ENCODE measurements around the gene TTLL11.

Gene TTLL11

GRCh38 chr9:121962421-121962820 is 130.7 kb downstream of the TTLL11 start:
- no peak for DNase-seq

GRCh38 chr9:121960665-121961064 is 132.4 kb downstream of the TTLL11 start:
- DNase-seq = no peak

GRCh38 chr9:121958530-121958929 is 134.6 kb downstream of the TTLL11 start:
- no peak for DNase-seq

GRCh38 chr9:121956808-121957207 is 136.3 kb downstream of the TTLL11 start:
- DNase-seq = no peak

- no peak for DNase-seq
Measured at GRCh38 chr9:121955649-121956048, 137.5 kb downstream of the TTLL11 start.

- DNase-seq = no peak
Measured at GRCh38 chr9:121954477-121955140, 138.5 kb downstream of the TTLL11 start.

GRCh38 chr9:121952611-121953010 is 140.5 kb downstream of the TTLL11 start:
- no peak for DNase-seq

GRCh38 chr9:121950866-121951265 is 142.2 kb downstream of the TTLL11 start:
- no peak for DNase-seq

GRCh38 chr9:121950441-121950840 is 142.7 kb downstream of the TTLL11 start:
- no peak for DNase-seq

GRCh38 chr9:121949766-121950165 is 143.3 kb downstream of the TTLL11 start:
- DNase-seq = no peak

GRCh38 chr9:121949364-121949763 is 143.7 kb downstream of the TTLL11 start:
- DNase-seq = no peak

GRCh38 chr9:121947775-121948174 is 145.3 kb downstream of the TTLL11 start:
- no peak for DNase-seq

- no peak for DNase-seq
Measured at GRCh38 chr9:121946465-121946864, 146.6 kb downstream of the TTLL11 start.

- no peak for DNase-seq
Measured at GRCh38 chr9:121945849-121946248, 147.3 kb downstream of the TTLL11 start.

- no peak for DNase-seq
Measured at GRCh38 chr9:121945281-121945680, 147.8 kb downstream of the TTLL11 start.

- DNase-seq = no peak
Measured at GRCh38 chr9:121944711-121945191, 148.4 kb downstream of the TTLL11 start.

GRCh38 chr9:121943463-121943862 is 149.6 kb downstream of the TTLL11 start:
- no peak for DNase-seq

- DNase-seq = no peak
Measured at GRCh38 chr9:121942866-121943382, 150.2 kb downstream of the TTLL11 start.

- DNase-seq = no peak
Measured at GRCh38 chr9:121942313-121942712, 150.8 kb downstream of the TTLL11 start.

- DNase-seq = no peak
Measured at GRCh38 chr9:121939643-121940042, 153.5 kb downstream of the TTLL11 start.

GRCh38 chr9:121938621-121939020 is 154.5 kb downstream of the TTLL11 start:
- DNase-seq = no peak

GRCh38 chr9:121937240-121937639 is 155.9 kb downstream of the TTLL11 start:
- DNase-seq = no peak

GRCh38 chr9:121935739-121936138 is 157.4 kb downstream of the TTLL11 start:
- no peak for DNase-seq

GRCh38 chr9:121930956-121931355 is 162.2 kb downstream of the TTLL11 start:
- no peak for DNase-seq
